Endodermal cell (in vitro differentiated cells): Measurements from ENCODE around the gene PRKCE. TPM values are rescaled to one million over a fixed set of nuclear protein-coding genes. Genes with fewer than 3 reads are reported as not detected.

Source experiments
- DNase-seq: peaks from one replicate; pipeline ENCODE4 v3.0.0-alpha.2; 2017
- H3K27ac ChIP-seq: 2 replicates; pipeline ENCODE4 v1.5.1; 2013; ENCODE audit warnings: mild to moderate bottlenecking, low read depth, low read length, moderate library complexity
- H3K27me3 ChIP-seq: 2 replicates; pipeline ENCODE4 v1.6.1; 2013; ENCODE audit warnings: mild to moderate bottlenecking, low read length, moderate library complexity; ENCODE audit not compliant: insufficient read depth, control insufficient read depth, poor library complexity, severe bottlenecking
- H3K36me3 ChIP-seq: 2 replicates; pipeline ENCODE4 v1.7.0; 2013; ENCODE audit warnings: mild to moderate bottlenecking, low read length, moderate library complexity; ENCODE audit not compliant: control insufficient read depth, insufficient read depth
- H3K4me1 ChIP-seq: one replicate; pipeline ENCODE4 v1.7.0; 2013; ENCODE audit warnings: low read length; ENCODE audit not compliant: control insufficient read depth, insufficient read depth
- H3K4me3 ChIP-seq: 2 replicates; pipeline ENCODE4 v1.5.1; 2013; ENCODE audit warnings: mild to moderate bottlenecking, low read length, moderate library complexity
- H3K9ac ChIP-seq: 2 replicates; pipeline ENCODE4 v1.6.1; 2013; ENCODE audit warnings: mild to moderate bottlenecking, low read length, moderate library complexity; ENCODE audit not compliant: poor library complexity, severe bottlenecking; ENCODE audit errors: extremely low read depth
- H3K9me3 ChIP-seq: 2 replicates; pipeline ENCODE4 v1.6.1; 2013; ENCODE audit warnings: mild to moderate bottlenecking, low read length, moderate library complexity; ENCODE audit not compliant: control insufficient read depth
- H3K27ac Mint-ChIP-seq: 2 replicates; pipeline ENCODE4 v1.8.0; 2020; ENCODE audit warnings: mixed read lengths
- H3K27me3 Mint-ChIP-seq: 2 replicates; pipeline ENCODE4 v1.8.0; 2021; ENCODE audit warnings: mild to moderate bottlenecking, mixed read lengths; ENCODE audit not compliant: insufficient read depth
- H3K36me3 Mint-ChIP-seq: 2 replicates; pipeline ENCODE4 v1.8.0; 2020; ENCODE audit warnings: low read depth, mixed read lengths
- H3K4me1 Mint-ChIP-seq: 2 replicates; pipeline ENCODE4 v1.8.0; 2020; ENCODE audit warnings: mixed read lengths
- H3K4me3 Mint-ChIP-seq: 2 replicates; pipeline ENCODE4 v1.8.0; 2020; ENCODE audit warnings: mild to moderate bottlenecking, moderate library complexity, mixed read lengths
- H3K9me3 Mint-ChIP-seq: 2 replicates; pipeline ENCODE4 v1.8.0; 2020; ENCODE audit warnings: mild to moderate bottlenecking, mixed read lengths
- WGBS, 2 experiments: methylation state at CpG; one replicate each; pipeline versions ENCODE4 v1.1.5 to v1.1.7; 2013; ENCODE audit warnings: missing lambda C conversion rate in 2 of 2, mixed read lengths in 1 of 2; ENCODE audit not compliant: insufficient coverage in 1 of 2, insufficient read length in 1 of 2; 5-methylcytosine and 5-hydroxymethylcytosine counted together
- total RNA-seq, 2 donors: library from RNA; stranded (reverse); fragmentation: NEBNext Ultra II Directional in 1 of 2; extraction: Animal tissue kit (Norgen Biotek cat#: 25700) in 1 of 2; gene quantifications; 2 replicates in 1 of 2; 3 replicates in 1 of 2; pipeline ENCODE4 v1.2.1, GENCODE V29; 2021
- TF ChIP-seq, protein P1 (sequence below): fragments of 200-600 bp; sonication (generic); conservative IDR thresholded peaks from 2 replicates; pipeline ENCODE4 v1.5.0; 2021; ENCODE audit warnings: antibody characterized with exemption, mild to moderate bottlenecking

PRKCE gene
- total RNA-seq, 2 donors from 2014 or later: 1.4 to 1.7 TPM

DNA sequence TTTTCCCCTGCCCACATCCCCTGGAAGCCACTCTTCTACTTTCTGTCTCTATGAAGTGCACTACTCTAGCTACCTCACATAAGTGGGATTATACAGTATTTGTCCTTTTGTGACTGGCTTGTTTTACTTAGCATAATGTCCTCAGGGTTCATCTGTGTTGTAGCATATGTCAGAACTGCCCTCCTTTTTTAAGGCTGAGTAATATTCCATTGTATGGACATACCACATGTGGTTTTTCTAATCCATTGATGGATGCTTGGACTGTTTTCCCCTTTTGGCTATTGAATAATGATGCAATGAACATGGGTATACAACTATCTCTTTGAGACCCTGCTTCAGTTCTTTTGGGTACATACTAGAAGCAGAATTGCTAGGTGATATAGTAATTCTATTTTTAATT, 95.9 kb downstream of the PRKCE start:
- H3K27me3 ChIP-seq: no peaks in the 10 kb centered on the region
- no peaks in the 10 kb centered on the region for H3K4me1 ChIP-seq
- H3K36me3 ChIP-seq: no peaks in the 10 kb centered on the region
- Mint-ChIP-seq H3K4me1 (no peaks in the 10 kb centered on the region), H3K27me3 (no peaks in the 10 kb centered on the region), H3K4me3 (no peak overlapping the region), H3K27ac (no peak overlapping the region), H3K36me3 (no peaks in the 10 kb centered on the region), H3K9me3 (peaks cover 9% of the 10 kb centered on the region)
- no peak overlapping the region for H3K27ac ChIP-seq
- DNase-seq: no peak
- peaks cover 11% of the 10 kb centered on the region for H3K9me3 ChIP-seq
- TF ChIP-seq, protein P1, sequence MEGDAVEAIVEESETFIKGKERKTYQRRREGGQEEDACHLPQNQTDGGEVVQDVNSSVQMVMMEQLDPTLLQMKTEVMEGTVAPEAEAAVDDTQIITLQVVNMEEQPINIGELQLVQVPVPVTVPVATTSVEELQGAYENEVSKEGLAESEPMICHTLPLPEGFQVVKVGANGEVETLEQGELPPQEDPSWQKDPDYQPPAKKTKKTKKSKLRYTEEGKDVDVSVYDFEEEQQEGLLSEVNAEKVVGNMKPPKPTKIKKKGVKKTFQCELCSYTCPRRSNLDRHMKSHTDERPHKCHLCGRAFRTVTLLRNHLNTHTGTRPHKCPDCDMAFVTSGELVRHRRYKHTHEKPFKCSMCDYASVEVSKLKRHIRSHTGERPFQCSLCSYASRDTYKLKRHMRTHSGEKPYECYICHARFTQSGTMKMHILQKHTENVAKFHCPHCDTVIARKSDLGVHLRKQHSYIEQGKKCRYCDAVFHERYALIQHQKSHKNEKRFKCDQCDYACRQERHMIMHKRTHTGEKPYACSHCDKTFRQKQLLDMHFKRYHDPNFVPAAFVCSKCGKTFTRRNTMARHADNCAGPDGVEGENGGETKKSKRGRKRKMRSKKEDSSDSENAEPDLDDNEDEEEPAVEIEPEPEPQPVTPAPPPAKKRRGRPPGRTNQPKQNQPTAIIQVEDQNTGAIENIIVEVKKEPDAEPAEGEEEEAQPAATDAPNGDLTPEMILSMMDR: no peak
- no peak overlapping the region for H3K4me3 ChIP-seq
- no peak overlapping the region for H3K9ac ChIP-seq

DNA sequence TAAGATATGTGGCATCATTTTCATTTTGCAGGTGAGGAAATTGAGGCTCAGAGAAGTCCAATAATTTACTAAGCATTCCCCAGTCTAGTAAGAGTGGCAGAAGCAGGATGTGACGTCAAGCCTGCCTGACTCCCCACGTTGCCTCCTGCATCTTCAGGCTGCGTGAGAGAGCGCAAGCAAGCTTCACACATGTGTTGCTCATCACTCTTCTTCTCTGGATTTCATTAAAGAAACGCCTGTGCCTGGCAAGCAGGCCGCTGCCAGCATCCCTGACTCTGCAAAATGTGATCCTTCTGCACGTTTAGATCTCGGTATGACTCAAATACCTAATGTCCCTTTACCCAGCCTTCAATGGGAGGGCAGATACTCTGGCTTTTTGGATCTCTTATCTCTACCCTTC, 96.8 kb downstream of the PRKCE start:
- Histone ChIP-seq H3K27ac (no peak overlapping the region), H3K36me3 (no peaks in the 10 kb centered on the region), H3K9ac (no peak overlapping the region), H3K4me1 (no peaks in the 10 kb centered on the region), H3K9me3 (peaks cover 11% of the 10 kb centered on the region), H3K4me3 (no peak overlapping the region), H3K27me3 (no peaks in the 10 kb centered on the region)
- Mint-ChIP-seq H3K4me3 (no peak overlapping the region), H3K36me3 (no peaks in the 10 kb centered on the region), H3K27me3 (no peaks in the 10 kb centered on the region), H3K27ac (no peak overlapping the region), H3K9me3 (peaks cover 9% of the 10 kb centered on the region), H3K4me1 (no peaks in the 10 kb centered on the region)
- no peak for DNase-seq
- TF ChIP-seq, protein P1: no peak
- 92 to 94% methylated on average over 8 of the region's 8 CpGs for WGBS, 2 experiments

DNA sequence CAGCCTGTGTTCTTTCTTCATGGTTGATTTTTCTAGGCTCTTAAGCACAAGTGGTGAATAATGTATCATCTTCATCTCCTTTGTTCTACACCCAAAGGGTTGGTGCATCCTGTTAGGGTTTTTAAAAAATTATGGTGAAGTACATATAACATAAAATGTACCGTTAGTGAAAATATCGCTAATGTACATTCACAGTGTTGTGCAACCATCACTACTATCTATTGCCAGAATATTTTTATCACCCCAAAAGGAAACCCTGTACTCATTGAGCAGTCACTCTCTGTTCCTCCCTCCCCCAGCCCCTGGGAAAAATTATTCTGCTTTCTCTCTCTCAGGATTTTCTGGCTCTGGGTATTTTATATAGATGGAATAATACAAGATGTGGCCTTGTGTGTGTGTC, 98.5 kb downstream of the PRKCE start:
- no peak overlapping the region for H3K4me3 Mint-ChIP-seq
- TF ChIP-seq, protein P1: no peak
- Histone ChIP-seq H3K4me1 (no peaks in the 10 kb centered on the region), H3K27me3 (peaks cover 4% of the 10 kb centered on the region), H3K9me3 (peaks cover 11% of the 10 kb centered on the region), H3K27ac (no peak overlapping the region), H3K36me3 (no peaks in the 10 kb centered on the region), H3K9ac (no peak overlapping the region), H3K4me3 (no peak overlapping the region)
- no peak overlapping the region for H3K27ac Mint-ChIP-seq
- H3K36me3 Mint-ChIP-seq: no peaks in the 10 kb centered on the region
- 96% methylated on average over 2 of the region's 2 CpGs; no CpG with 5 or more reads in 1 of the 2 experiments for WGBS, 2 experiments
- H3K27me3 Mint-ChIP-seq: no peaks in the 10 kb centered on the region
- DNase-seq: no peak
- no peaks in the 10 kb centered on the region for H3K4me1 Mint-ChIP-seq
- H3K9me3 Mint-ChIP-seq: peaks cover 9% of the 10 kb centered on the region
